ENCODE measurements around the gene MCF2L2.

GRCh38 chr3:183296944-183297343, 131.5 kb downstream of the MCF2L2 start:
- TF ChIP-seq YY1 (IDR thresholded peaks at IDR 0.05; ENCODE audit: insufficient read depth, insufficient read length) (no peak), ZNF274 (IDR thresholded peaks at IDR 0.05; ENCODE audit: low read depth, low read length) (no peak), SUZ12 (IDR thresholded peaks at IDR 0.05; ENCODE audit: extremely low read depth, insufficient read depth, insufficient read length) (no peak)

All from NT2/D1 (cell line).